T47D (cell line): ENCODE measurements around the gene NR2E1.
A peak's percentile ranks its signal among the peaks of the same experiment; 100 is the strongest.

Source experiments
- DNase-seq, 2 experiments: peaks; one replicate each; pipeline versions ENCODE4 v3.0.0 to v3.0.0-alpha.2; 2011 to 2012; ENCODE audit warnings: low read depth in 1 of 2, low spot score in 1 of 2
- JUND ChIP-seq: IDR thresholded peaks from 2 replicates; pipeline ENCODE4 v1.6.1; 2012; ENCODE audit warnings: low read depth
- in situ Hi-C: cut with HindIII; loops from 2 replicates; pipeline ENCODE4 v1.10.0; 2016; ENCODE audit warnings: low sequenced_read_pairs, low pct_unique_long_range_greater_than_20kb

Gene NR2E1

GRCh38 chr6:108180776-108181175 is 15.0 kb downstream of the NR2E1 start:
- in situ Hi-C loops = no loop called here
- no peak for DNase-seq
- no peak for TF ChIP-seq JUND

DNA sequence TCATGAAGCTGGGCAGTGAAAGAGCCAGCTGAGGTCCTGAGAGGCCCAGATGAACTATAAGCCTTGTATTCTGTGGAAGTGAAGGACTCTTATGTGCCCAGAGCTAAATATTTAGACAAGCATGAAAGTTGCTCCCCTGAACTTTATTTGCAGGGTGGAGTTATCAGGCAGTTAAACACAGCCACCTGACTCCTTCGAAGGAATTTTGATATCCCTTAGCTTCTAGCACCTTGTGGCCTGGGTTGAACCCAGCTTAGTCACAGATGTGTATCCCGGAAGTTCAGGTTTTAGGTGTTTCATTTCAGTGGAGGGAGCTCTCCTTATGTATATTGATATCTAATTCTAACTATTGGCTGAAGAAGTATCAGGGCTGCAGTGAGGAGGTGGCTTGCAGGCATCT is 20.4 kb downstream of the NR2E1 start:
- TF ChIP-seq JUND = no peak
- in situ Hi-C loops = no loop called here
- DNase-seq = no peak

GRCh38 chr6:108187519-108187918 is 21.7 kb downstream of the NR2E1 start:
- DNase-seq = no peak
- no peak for TF ChIP-seq JUND
- in situ Hi-C loops = no loop called here

GRCh38 chr6:108193131-108193530 is 27.3 kb downstream of the NR2E1 start:
- no peak for TF ChIP-seq JUND
- no peak for DNase-seq
- in situ Hi-C loops = no loop called here

- no peak for DNase-seq
- in situ Hi-C loops = no loop called here
- TF ChIP-seq JUND = no peak
These were observed 28.0 kb downstream of the NR2E1 start for GRCh38 chr6:108193835-108194234.

GRCh38 chr6:108194503-108194902 is 28.7 kb downstream of the NR2E1 start:
- in situ Hi-C loops = no loop called here
- DNase-seq = no peak
- TF ChIP-seq JUND = no peak

DNA sequence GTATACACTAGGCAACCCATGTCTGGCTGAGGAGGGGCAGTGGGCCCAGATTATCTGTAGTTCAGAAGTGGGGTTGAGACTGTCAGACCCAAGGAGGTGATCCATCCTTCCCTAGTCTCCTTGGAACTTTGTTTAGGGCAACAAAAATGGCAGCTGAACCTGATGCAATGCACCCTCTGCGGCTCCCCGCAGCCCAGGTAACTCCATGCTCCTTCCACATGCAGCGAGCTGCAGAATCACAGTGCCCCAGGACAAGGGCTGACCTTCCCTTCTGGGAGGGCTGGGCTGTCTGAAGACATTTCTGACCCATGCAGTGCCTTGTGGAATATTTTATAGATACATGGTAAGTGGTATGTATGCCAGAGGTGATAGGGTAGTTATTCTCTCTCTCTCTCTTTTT is 29.4 kb downstream of the NR2E1 start:
- in situ Hi-C loops = no loop called here
- DNase-seq = no peak
- no peak for TF ChIP-seq JUND

DNA sequence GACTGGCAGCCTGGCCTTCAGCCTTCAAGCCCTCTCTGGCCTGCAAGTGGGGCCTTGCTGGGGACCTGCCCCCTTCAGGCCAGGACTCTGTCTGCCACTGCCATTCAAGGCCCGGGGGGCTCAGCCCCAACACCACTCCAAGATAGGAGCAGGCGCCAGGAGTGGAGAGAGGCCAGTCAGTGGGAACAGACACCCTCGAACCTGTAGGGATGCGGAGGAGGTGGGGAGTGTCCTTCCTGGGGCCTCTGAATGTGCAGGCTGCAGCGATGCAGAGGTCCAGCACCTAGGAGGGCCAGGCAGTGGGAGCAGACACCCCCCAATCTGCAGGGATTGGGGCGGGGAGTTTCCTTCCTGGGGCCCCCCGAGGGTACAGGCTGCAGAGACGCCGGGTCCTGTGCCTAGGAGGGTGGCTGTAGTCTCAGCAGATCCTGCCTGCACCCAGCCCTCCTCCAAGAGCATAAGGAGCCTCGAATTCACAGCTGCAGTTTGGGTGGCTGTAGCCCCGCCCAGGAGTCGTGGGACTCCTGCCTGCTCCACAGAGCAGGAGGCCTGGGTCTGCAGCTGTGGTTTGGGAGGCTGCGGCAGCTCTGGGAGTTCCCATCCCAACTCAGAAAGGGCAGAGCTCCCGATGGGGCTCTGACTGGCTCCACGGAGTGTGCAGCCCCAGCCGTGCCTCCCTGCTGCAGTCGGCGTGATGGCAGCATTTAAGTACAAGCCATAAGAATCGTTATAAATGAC is 33.1 kb downstream of the NR2E1 start:
- in situ Hi-C loops = no loop called here
- DNase-seq = no peak
- no peak for TF ChIP-seq JUND

- no peak for DNase-seq
- in situ Hi-C loops = no loop called here
- TF ChIP-seq JUND = no peak
These were observed 34.4 kb downstream of the NR2E1 start for GRCh38 chr6:108200186-108200585.

GRCh38 chr6:108200631-108201030 is 34.8 kb downstream of the NR2E1 start:
- in situ Hi-C loops = no loop called here
- TF ChIP-seq JUND = no peak
- DNase-seq = peak in 1 of 2 experiments; percentile 57

- no peak for DNase-seq
- in situ Hi-C loops = no loop called here
These were observed 37.6 kb downstream of the NR2E1 start for GRCh38 chr6:108203189-108204112.

DNA sequence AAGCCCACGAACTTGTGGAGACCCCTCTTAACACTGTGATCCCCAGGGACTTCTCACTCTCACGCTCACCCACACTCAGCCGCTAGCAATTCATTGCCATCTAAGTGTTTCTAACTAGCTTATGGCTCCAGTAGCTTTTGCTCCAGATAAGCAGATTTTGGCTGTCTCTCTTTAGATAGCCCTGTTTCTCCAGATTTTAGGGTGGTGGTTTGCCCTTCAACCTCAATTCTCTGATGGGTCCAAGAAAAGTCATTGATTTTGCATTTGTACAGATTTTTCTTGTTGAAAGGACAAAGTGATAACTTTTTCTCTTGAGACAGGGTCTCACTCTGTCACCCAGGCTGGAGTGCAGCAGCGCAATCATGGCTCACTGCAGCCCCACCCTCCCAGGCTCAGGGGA is 41.2 kb downstream of the NR2E1 start:
- DNase-seq = no peak

More at GRCh38 chr6:108203189-108204112, 37.6 kb downstream of the NR2E1 start:
- no peak for TF ChIP-seq JUND

GRCh38 chr6:108209738-108210137 is 43.9 kb downstream of the NR2E1 start:
- no peak for DNase-seq
- in situ Hi-C loops = no loop called here
- no peak for TF ChIP-seq JUND

More for the DNA sequence above, 41.2 kb downstream of the NR2E1 start:
- in situ Hi-C loops = no loop called here
- no peak for TF ChIP-seq JUND
